HEK293T (cell line): ENCODE measurements around the gene BEAN1.

Source experiments
- CTBP1 ChIP-seq: fragments of 450-650 bp; IDR thresholded peaks from 2 replicates; pipeline ENCODE4 v1.6.1; 2016; ENCODE audit warnings: borderline replicate concordance
- ELF4 ChIP-seq: fragments of 450-650 bp; IDR thresholded peaks from 2 replicates; pipeline ENCODE4 v1.6.1; 2017; ENCODE audit warnings: antibody characterized with exemption
- FOXK2 ChIP-seq: fragments of 450-650 bp; IDR thresholded peaks from 2 replicates; pipeline ENCODE4 v1.6.1; 2016; ENCODE audit warnings: mild to moderate bottlenecking
- FOXM1 ChIP-seq: fragments of 450-650 bp; IDR thresholded peaks from 2 replicates; pipeline ENCODE4 v1.6.1; 2017; ENCODE audit warnings: mild to moderate bottlenecking, borderline replicate concordance
- SP1 ChIP-seq: fragments of 450-650 bp; IDR thresholded peaks from 2 replicates; pipeline ENCODE4 v1.6.1; 2017
- ZNF384 ChIP-seq: fragments of 450-650 bp; IDR thresholded peaks from 2 replicates; pipeline ENCODE4 v1.6.1; 2016
- TF ChIP-seq, protein P1 (sequence below): fragments of 450-650 bp; IDR thresholded peaks from 2 replicates; pipeline ENCODE4 v1.6.1; 2016

DNA sequence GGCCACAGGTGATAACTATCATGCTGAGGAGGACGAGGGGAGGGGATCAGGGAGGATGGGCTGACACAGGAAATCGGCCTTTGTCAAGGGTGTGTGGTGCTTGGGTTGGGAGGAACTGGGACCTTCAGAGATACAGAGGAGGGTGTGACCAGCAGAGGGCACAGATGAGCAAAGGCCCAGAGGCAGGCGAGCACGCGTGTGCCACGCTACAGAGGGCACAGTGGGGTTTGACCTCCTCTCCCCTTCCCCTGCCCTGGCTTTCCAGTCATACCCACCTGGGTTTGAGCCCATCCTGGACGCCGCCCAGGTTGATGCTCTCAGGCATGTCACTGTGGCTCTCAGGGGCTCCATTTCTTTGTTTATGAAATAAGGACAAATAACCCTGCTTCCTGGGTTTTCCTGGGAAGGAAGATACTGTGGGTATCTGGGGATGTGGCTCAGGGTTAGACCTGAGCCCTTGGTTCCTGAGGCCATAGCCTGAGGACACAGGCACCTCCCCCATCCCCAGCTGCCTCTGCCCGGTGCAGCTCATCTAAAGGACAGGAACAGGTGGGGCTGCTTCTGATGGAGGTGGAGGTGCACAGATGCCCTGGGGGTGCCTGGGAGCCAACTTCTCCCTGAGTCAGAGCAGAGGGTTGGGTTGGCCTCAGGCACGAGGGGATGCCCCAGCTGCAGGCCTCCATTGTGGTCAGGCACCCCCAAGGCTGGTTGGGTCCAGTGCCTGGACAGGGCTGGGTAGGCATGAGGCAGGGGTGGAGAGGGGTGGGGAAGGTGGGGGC, 51.8 kb downstream of the BEAN1 start:
- TF ChIP-seq CTBP1 (no peak), FOXK2 (no peak), SP1 (no peak), ELF4 (no peak), ZNF384 (no peak), FOXM1 (no peak)
- TF ChIP-seq, protein P1, sequence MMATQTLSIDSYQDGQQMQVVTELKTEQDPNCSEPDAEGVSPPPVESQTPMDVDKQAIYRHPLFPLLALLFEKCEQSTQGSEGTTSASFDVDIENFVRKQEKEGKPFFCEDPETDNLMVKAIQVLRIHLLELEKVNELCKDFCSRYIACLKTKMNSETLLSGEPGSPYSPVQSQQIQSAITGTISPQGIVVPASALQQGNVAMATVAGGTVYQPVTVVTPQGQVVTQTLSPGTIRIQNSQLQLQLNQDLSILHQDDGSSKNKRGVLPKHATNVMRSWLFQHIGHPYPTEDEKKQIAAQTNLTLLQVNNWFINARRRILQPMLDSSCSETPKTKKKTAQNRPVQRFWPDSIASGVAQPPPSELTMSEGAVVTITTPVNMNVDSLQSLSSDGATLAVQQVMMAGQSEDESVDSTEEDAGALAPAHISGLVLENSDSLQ: no peak
